Stimulated activated CD4-positive, alpha-beta T cell treated with anti-CD3 and anti-CD28 coated beads, Interleukin-1b, Interleukin-23, amount 100 ng/mL, for 4 hours (primary cell): ENCODE results near the gene PIK3C2G.
"Not testable (repeated sequence)": the region's sequence is repeated elsewhere in the genome, so short reads cannot be mapped to it uniquely, and the experiment has no call there.

Source experiments
- DNase-seq, 2 donors: peaks; one replicate each; pipeline ENCODE4 v3.0.0-alpha.2; 2020; ENCODE audit warnings: low read depth in 2 of 2

Gene PIK3C2G, protein sequence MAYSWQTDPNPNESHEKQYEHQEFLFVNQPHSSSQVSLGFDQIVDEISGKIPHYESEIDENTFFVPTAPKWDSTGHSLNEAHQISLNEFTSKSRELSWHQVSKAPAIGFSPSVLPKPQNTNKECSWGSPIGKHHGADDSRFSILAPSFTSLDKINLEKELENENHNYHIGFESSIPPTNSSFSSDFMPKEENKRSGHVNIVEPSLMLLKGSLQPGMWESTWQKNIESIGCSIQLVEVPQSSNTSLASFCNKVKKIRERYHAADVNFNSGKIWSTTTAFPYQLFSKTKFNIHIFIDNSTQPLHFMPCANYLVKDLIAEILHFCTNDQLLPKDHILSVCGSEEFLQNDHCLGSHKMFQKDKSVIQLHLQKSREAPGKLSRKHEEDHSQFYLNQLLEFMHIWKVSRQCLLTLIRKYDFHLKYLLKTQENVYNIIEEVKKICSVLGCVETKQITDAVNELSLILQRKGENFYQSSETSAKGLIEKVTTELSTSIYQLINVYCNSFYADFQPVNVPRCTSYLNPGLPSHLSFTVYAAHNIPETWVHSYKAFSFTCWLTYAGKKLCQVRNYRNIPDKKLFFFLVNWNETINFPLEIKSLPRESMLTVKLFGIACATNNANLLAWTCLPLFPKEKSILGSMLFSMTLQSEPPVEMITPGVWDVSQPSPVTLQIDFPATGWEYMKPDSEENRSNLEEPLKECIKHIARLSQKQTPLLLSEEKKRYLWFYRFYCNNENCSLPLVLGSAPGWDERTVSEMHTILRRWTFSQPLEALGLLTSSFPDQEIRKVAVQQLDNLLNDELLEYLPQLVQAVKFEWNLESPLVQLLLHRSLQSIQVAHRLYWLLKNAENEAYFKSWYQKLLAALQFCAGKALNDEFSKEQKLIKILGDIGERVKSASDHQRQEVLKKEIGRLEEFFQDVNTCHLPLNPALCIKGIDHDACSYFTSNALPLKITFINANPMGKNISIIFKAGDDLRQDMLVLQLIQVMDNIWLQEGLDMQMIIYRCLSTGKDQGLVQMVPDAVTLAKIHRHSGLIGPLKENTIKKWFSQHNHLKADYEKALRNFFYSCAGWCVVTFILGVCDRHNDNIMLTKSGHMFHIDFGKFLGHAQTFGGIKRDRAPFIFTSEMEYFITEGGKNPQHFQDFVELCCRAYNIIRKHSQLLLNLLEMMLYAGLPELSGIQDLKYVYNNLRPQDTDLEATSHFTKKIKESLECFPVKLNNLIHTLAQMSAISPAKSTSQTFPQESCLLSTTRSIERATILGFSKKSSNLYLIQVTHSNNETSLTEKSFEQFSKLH (N-terminal part only)

DNA sequence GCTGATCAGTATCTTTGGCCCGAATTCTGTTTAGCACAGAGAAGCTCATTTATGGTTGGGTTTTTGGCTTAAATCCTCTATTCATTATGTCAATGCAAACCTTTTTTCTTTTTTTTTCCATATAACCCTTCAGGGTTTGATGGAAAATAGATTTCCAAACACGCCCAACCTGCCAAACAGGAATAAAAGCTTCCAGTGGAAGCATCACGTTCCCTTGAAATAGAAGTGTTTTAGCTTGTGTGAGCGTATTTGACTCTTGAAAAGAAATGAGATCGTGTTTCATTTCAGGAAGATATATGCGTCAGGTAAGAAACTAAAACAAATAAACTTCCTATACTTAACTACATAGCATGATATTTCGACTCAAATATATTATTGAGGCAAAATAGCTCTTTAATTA lies at the start of gene PIK3C2G:
Gene PIK3C2G, plus strand, starts transcription at position 246 of the 400 bp plus-strand sequence. CDS start 20,564 bp downstream, outside the sequence.
- no peak for DNase-seq

DNA sequence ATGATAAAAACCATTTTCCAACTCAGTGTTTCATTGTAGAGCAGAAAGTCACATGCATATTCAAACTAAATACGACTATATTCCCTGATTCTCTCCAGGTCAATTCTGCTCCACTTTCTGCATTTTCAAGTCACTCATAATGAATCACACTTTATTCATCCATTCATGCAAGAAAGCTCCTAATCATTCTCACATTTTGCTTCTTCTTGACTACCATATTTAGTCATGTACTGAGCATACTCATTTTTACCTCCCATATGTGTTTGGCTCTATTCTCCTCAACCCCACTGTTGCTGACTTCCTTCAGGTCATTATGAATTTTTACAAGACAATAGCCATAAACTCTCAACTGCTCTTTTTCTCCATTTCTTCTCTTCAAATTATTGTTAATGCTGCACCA lies 43.4 kb upstream of the PIK3C2G start:
- no peak for DNase-seq

GRCh38 chr12:18221726-18222125 lies 39.6 kb upstream of the PIK3C2G start:
- no peak for DNase-seq

GRCh38 chr12:18222699-18223098 lies 38.6 kb upstream of the PIK3C2G start:
- DNase-seq, result no peak

DNA sequence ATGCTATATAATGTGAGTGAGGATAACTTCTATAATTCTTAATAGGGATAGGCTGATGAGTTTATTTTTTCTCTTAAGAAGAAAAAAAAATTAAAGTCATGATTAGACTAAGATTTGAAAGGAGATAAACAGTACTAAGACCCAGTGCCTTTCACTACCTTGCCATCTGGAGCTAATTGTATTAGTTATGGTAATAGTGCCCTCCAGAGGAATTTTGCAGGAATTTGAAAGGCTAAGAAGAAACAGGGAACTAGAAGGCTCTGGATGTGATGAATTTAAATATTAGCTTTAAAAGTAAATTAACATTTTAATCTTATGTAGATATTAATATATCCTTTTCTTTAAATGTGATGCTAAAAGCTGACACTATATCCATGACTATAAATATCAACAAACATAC lies 36.6 kb upstream of the PIK3C2G start:
- no peak for DNase-seq

GRCh38 chr12:18239526-18239925 lies 21.8 kb upstream of the PIK3C2G start:
- no peak for DNase-seq

DNA sequence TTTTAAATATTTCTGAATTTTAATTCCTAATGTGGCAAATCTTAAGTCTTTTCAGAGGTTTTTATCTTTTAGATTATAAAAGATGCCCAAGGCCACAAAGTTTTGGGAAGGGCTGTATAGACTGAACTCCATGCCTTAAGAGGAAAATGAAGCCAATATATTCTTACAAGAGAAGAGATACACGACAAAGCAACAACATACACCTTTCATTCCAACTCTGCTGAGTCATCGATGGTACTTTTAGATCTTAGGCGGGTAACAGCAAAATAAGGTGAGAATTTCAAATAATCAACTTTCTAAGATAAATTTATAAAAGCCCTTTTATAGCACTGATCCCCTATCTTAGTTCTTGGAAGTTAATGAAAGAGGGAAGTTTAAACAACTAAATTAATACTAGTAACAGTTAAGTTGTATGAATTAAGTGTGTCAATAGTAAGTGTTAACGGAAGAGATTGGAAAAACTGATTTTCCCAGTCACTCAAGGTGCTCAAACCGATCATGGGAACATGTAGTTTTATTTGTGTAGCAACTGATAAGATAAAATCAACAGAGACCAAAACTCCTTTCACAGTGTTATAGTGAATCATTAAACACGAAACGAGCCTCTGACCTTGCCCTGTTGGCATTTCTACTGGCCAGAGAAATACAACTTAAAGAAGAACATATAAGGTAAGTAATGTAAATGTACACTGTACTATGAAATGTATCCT lies 18.8 kb upstream of the PIK3C2G start:
- DNase-seq, result no peak

- DNase-seq, result no peak
These were observed 18.1 kb upstream of the PIK3C2G start for GRCh38 chr12:18243238-18243637.

DNA sequence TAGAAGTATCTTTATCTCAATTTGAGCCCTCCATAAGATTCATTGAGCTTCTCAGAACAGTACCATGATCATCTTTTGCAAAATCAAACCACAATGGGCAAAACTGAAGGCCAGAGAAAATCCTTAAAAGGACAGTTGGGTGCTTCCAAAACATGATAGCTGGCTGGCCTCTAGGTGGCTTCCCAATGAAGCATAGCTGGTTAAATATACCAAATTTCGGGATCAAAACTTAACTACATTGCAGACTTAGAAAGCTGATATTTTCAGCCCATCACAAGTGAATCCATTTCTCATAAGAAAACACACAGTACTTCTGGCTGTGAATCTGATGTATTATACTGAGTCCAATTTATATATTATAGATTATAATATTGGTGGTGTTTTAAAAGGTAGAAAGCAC lies 15.3 kb upstream of the PIK3C2G start:
- DNase-seq, result no peak

- DNase-seq, result no peak
These were observed 10.9 kb upstream of the PIK3C2G start for GRCh38 chr12:18250313-18250916.

DNA sequence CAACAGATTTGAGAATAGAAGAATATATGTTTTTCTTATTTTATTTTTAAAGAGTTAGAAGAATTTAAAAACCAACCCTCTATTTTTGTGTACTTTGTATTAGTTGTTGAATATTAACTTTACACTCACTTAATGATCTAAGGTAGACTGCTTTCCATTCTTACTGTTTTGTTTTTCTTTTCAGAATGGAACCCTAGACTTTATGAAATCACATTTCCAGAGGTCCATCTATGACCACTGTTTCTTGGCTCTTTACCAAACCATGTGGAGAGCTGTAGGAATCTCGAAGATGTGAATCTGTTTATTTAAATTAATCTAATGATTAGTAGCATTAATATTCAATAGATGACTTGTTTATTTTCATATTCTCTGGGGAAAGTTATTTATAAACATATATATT lies 7.2 kb upstream of the PIK3C2G start:
- no peak for DNase-seq

- DNase-seq, result not testable (repeated sequence)
These were observed 6.3 kb upstream of the PIK3C2G start for GRCh38 chr12:18255004-18255403.

- no peak for DNase-seq
These were observed 4.1 kb upstream of the PIK3C2G start for GRCh38 chr12:18257251-18257650.

DNA sequence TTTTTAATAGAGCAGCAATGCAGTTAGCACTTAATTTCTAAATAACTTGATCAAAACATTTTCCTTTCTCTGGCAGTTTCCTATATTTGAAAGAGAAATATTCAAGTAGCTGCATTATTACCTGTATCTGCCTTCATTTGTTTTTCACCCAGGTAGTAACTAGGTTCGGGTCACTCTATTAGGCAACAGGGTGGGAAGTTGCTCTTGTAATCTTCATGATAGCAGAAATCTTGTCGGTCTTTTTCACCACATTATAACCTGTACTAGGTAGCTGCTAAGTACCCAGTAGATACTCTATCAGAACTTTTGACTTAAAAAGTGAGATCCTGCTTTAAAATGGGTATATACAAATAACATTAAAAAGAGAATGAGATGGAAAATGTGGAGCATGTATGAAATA lies 2.4 kb upstream of the PIK3C2G start:
- DNase-seq, result no peak

DNA sequence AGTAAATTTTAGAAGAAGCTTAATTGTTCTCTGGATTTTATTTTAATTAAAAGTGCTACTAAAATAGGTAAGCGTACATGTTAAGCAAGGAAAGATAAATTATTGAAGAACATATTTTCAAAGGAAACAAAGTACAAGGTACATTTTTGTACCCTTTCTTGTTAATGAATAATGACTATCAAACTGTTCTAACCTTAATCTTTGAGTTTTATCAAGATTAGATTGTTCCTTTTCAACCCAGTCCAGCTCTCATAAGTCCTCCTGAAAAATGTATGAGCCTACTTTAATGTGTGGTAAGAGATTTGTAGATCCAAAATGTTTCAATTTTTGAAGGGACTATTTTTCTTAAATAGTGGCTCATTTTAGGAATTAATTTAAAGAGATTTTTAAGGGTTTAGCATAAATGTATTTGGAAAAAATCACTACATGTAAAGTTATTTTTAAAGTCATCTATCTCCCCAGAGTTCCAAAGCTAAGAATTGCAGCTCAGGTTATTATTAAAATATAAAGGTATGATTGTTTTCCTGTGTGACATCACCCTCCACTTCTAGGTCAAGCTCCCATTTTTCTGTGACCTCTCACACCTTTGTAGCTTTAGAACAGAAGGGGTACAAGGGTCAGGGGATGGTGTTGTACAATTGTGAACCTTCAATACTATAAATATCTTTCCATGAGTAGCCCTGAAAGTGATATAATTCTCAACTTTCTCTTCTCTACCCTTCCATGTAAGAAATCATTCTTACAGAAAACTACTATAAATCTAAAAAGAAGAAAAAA lies 1.2 kb upstream of the PIK3C2G start:
- DNase-seq, result no peak

- no peak for DNase-seq
These were observed 588 bp downstream of the PIK3C2G start for GRCh38 chr12:18261906-18262305.

GRCh38 chr12:18262514-18262913 lies 1.2 kb downstream of the PIK3C2G start:
- DNase-seq, result no peak

DNA sequence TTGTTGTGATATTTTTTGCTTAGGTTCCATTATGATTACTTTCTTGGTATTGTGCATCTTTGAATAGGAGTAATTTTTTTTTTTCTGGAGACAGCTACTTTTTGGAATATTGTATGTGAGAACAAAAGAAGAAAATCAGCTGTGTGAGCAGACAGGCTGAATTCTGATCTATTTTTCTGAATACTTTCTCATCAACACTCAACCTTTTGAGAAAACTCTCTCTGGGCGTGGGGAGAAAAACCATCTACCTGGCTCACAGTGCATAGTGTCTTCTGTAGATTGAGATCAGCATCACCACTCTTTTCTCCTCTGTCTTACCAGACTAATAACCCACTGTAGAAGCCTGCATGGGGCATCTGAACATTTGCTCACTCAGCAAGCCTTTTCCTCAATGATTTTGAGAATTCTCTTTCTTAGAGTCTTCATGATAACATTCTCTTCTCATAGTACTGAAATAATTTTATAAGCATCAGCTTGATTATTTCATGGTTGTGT lies 3.3 kb downstream of the PIK3C2G start:
- no peak for DNase-seq

GRCh38 chr12:18267427-18268099 lies 6.2 kb downstream of the PIK3C2G start:
- no peak for DNase-seq
